Astrocyte of the cerebellum (primary cell): ENCODE results near the gene KLHL6.

Source experiments
- DNase-seq: peaks from one replicate; pipeline ENCODE4 v3.0.0-alpha.2; 2011; ENCODE audit warnings: low read depth
- H3K4me3 ChIP-seq: 2 replicates; pipeline ENCODE4 v1.5.1; 2011; ENCODE audit warnings: mild to moderate bottlenecking, low read depth, low read length, moderate library complexity
- in situ Hi-C: cut with HindIII; loops from 2 replicates; pipeline ENCODE4 v1.10.0; 2017; ENCODE audit warnings: low sequenced_read_pairs
- TF ChIP-seq, protein P1 (sequence below): IDR thresholded peaks from 2 replicates; pipeline ENCODE4 v1.5.1; 2012; ENCODE audit warnings: low read length, low read depth, moderate library complexity, mild to moderate bottlenecking; ENCODE audit errors: missing control alignments

Gene KLHL6

DNA sequence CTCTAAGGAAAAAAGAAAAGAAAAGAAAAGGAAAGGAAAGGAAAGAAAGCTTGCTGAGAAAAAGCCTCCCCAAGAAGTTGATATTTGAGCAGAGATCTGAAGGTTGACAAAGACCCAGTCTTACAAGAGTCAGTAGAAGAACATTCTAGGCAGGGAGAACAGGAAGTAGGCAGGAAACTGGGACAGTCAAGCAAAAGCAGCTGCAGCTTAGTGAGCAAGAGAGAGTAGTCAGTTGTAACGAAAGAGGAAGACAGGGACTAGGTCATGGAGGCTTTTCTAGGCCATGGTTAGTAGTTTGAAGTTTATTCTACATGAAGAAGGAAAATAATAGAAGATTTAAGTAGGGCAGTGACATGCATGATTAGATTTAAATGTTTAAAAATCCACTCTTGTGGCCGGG lies 31.8 kb upstream of the KLHL6 start:
- TF ChIP-seq, protein P1, sequence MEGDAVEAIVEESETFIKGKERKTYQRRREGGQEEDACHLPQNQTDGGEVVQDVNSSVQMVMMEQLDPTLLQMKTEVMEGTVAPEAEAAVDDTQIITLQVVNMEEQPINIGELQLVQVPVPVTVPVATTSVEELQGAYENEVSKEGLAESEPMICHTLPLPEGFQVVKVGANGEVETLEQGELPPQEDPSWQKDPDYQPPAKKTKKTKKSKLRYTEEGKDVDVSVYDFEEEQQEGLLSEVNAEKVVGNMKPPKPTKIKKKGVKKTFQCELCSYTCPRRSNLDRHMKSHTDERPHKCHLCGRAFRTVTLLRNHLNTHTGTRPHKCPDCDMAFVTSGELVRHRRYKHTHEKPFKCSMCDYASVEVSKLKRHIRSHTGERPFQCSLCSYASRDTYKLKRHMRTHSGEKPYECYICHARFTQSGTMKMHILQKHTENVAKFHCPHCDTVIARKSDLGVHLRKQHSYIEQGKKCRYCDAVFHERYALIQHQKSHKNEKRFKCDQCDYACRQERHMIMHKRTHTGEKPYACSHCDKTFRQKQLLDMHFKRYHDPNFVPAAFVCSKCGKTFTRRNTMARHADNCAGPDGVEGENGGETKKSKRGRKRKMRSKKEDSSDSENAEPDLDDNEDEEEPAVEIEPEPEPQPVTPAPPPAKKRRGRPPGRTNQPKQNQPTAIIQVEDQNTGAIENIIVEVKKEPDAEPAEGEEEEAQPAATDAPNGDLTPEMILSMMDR, result no peak

DNA sequence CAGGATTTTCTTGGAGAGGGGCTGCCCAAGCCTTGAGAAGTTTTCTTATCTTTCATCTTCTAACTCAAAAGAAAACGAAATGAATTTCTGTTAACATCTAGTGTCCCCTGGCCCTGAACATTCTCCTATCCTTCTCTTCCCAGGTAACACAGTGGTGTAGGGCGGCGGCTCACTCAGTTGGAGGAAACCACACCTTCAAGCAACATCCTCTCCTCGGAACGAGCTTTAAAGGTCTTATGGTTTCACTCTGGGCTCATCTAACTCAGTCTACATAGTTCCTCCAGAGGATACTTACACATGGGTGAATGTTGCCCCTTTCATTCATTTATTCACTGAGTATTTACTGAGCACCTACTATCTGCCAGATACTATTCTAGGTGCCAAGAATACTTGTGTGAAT lies 31.0 kb upstream of the KLHL6 start:
- TF ChIP-seq, protein P1, result no peak
- no peak overlapping the region for H3K4me3 ChIP-seq
- no peak for DNase-seq
- in situ Hi-C loops, result no loop called here

More for the DNA sequence above, 31.8 kb upstream of the KLHL6 start:
- DNase-seq, result no peak
- no peak overlapping the region for H3K4me3 ChIP-seq
- in situ Hi-C loops, result no loop called here

DNA sequence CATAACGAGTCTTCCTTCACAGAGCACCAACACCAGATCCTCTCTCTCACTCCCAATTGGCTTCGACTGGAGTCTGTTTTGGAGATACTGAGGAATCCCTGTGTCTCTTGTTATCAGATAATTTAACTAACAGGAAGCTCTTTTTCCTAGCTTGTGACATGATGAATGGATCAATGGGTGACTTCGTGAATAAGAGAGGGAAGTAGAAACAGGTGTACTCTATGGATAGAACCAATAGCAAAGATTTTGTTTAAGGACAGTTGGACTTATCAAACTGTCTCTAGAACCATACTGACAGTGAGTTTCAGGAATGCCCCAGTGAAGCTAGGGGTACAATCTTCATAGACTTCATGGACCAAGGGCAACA lies 29.4 kb upstream of the KLHL6 start:
- DNase-seq, result no peak
- H3K4me3 ChIP-seq, result no peak overlapping the region
- in situ Hi-C loops, result no loop called here
- TF ChIP-seq, protein P1, result no peak

DNA sequence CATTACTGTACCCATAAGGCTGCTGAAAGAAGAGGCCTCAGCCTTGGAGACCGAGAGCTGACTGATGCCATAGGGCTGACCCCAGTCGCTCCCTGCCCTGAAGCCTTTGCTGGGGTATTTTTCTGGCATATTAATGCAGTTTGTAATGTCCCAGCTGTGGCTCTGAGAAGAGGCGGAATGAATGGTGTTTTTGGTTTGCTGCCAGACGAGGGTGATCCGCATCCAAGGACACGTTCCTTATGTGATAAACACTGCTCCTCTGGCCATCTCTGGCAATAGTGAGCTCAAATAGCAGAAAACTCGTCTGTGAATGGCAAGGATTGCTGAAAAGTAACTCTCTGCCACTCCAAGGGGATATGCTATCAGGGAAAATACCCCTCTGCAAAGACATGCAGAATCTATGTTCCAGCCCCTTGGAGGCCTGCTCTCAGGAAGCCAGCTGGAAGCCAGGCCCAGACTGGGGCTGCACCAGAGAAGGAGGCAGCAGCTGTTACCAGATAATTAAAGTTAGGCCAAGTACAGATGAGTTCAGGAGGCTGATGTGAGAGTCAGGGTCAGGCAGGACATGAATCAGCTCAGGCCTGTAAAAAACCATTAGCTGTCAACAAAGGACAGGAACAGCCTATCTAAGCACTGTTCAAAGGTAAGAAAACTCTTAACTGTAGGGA lies 28.9 kb upstream of the KLHL6 start:
- TF ChIP-seq, protein P1, result no peak
- no peak for DNase-seq
- in situ Hi-C loops, result no loop called here
- no peak overlapping the region for H3K4me3 ChIP-seq

DNA sequence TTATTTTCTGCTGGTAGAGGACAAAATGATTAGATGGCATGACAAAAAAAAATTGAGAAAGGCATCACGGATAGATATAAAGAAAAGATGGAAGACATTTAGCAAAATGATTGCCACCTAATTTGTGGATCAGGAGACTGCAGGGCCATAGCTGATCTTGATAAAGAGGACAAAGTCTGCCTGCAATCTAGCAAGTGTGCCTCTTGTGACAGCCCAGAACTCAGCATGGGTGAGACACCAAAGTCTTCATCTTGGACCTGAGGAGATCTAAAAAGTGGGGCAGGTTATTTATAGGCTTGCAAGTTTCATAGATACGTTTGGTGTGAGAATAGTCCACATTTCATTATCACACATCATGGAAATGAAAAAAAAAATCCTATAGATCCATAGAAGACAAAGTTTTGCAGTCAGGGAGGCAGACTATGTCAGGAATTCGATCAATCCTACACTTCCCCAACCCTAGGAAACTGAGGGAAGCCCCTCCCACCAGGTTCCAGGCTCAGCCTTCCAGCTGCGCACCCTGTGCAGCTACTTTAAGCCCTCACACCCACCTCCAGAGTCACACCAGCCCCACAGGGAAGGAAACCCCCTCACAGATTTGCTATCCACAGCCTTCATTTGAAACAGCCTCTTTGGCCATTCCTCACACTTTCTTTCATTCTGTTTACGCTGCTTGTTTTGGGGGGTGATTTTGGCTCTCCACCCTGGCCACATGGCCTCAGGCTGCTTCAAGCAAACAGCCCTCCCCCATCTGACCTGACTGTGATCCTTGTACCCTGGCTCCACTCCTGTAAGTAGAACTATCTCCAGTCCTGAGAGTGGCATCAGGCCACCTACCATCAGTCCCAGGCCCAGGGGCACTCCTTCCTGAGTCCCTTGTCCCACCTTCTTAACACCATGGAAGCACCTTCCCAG lies 28.1 kb upstream of the KLHL6 start:
- TF ChIP-seq, protein P1, result no peak
- in situ Hi-C loops, result no loop called here

DNA sequence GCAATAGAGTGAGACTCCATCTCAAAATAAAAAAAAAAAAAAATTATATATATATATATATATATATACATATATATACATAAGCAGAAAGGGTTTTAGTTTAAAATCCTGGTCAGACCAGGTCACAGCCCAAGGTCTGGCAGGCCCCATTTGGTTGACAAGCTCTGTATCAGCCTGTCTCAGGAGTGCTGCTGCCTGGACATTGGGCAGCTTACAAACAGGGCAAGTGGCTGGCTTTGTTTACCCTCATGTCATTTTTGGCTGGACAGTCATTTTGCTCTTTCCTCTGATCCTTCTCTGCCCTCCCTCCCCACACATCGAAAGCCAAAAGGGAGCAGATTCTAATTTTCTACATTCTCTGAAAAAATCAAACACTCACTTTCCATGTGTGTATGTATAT lies 26.7 kb upstream of the KLHL6 start:
- TF ChIP-seq, protein P1, result no peak
- no peak for DNase-seq
- in situ Hi-C loops, result no loop called here
- H3K4me3 ChIP-seq, result no peak overlapping the region

More for the DNA sequence above, 28.1 kb upstream of the KLHL6 start:
- no peak overlapping the region for H3K4me3 ChIP-seq
- DNase-seq, result no peak
